WERI-Rb-1 (cell line): ENCODE data around the gene DYSF.
A peak's percentile ranks its signal among the peaks of the same experiment; 100 is the strongest.

ENCODE experiments used
- DNase-seq: peaks from one replicate; pipeline ENCODE4 v3.0.0-alpha.2; 2020
- H3K27ac ChIP-seq: fragments of 250-450 bp; sonication (Bioruptor Pico); 2 replicates; pipeline ENCODE4 v1.5.1; 2020; ENCODE audit warnings: mild to moderate bottlenecking, moderate library complexity
- H3K27me3 ChIP-seq: fragments of 250-450 bp; sonication (Bioruptor Pico); 2 replicates; pipeline ENCODE4 v1.5.1; 2021; ENCODE audit warnings: mild to moderate bottlenecking, low read depth, moderate library complexity; ENCODE audit not compliant: insufficient read depth, severe bottlenecking
- H3K36me3 ChIP-seq: fragments of 250-450 bp; sonication (Bioruptor Pico); 2 replicates; pipeline ENCODE4 v1.5.1; 2020; ENCODE audit warnings: mild to moderate bottlenecking, moderate library complexity
- H3K4me3 ChIP-seq: 2 replicates; pipeline ENCODE4 v1.5.1; 2011; ENCODE audit warnings: low read depth, mild to moderate bottlenecking, control low read depth, low read length
- H3K9me3 ChIP-seq: fragments of 250-450 bp; sonication (Bioruptor Pico); 2 replicates; pipeline ENCODE4 v1.5.1; 2021; ENCODE audit warnings: mild to moderate bottlenecking, moderate library complexity; ENCODE audit not compliant: severe bottlenecking
- TF ChIP-seq, protein P1 (sequence below): IDR thresholded peaks from 2 replicates; pipeline ENCODE4 v1.5.1; 2011; ENCODE audit warnings: low read depth, mild to moderate bottlenecking, control low read depth, inconsistent platforms, low read length

Gene DYSF

DNA sequence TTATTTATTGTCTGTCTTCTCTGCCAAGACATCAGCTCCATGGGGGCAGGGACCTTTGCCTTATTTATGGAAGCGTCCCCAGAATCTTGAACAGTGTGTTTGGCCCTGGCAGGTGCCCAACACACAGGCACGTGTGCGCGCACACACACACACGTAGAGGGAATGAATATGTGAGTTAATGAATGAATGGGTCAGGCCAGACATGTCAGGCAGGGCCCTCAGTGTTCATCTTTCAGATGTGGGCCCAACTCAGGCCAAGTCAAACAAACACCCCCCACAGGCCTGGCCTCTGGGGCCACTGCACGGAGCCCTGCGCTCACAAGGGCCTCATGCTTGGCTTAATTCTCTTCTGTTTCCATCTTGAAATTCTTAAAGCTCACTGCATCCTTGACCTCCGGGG lies 54.1 kb downstream of the DYSF start:
- TF ChIP-seq, protein P1, sequence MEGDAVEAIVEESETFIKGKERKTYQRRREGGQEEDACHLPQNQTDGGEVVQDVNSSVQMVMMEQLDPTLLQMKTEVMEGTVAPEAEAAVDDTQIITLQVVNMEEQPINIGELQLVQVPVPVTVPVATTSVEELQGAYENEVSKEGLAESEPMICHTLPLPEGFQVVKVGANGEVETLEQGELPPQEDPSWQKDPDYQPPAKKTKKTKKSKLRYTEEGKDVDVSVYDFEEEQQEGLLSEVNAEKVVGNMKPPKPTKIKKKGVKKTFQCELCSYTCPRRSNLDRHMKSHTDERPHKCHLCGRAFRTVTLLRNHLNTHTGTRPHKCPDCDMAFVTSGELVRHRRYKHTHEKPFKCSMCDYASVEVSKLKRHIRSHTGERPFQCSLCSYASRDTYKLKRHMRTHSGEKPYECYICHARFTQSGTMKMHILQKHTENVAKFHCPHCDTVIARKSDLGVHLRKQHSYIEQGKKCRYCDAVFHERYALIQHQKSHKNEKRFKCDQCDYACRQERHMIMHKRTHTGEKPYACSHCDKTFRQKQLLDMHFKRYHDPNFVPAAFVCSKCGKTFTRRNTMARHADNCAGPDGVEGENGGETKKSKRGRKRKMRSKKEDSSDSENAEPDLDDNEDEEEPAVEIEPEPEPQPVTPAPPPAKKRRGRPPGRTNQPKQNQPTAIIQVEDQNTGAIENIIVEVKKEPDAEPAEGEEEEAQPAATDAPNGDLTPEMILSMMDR = no peak
- Histone ChIP-seq H3K9me3 (no peaks in the 10 kb centered on the region), H3K27ac (no peak overlapping the region), H3K27me3 (no peaks in the 10 kb centered on the region), H3K36me3 (no peaks in the 10 kb centered on the region), H3K4me3 (no peak overlapping the region)
- DNase-seq = no peak

DNA sequence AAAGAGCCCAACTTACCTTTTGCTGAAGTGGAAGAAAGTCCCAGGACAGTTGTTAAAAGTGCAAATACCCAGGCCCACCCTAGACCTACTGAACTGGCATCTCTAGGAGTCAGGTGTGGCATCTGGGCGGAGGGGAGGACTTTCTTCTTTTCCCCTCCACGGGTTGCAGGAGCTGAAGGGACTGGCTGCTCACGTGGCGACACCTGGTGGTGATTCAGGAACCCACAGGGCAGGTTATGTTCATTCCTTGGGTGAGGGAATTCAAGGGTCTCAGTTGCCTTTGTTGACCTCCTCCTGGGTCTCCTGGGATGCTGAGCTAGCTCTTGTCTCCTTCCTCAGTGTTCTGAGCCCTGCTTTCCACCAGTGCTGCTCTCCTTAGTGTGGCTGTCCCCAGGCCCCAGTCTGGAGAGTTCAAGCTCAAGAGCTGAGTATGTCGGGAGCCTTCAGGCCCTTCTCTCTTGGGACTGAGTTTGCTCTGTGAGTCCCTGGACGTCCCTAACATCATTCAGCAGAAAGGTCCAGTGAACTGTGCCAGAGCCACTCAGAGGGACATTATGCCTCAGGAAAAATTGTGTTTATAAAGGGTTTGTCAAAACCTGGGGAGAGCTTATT lies 56.9 kb downstream of the DYSF start:
- no peaks in the 10 kb centered on the region for H3K9me3 ChIP-seq
- no peaks in the 10 kb centered on the region for H3K27me3 ChIP-seq
- H3K36me3 ChIP-seq = no peaks in the 10 kb centered on the region
- TF ChIP-seq, protein P1 = peak; percentile 99
- H3K27ac ChIP-seq = no peak overlapping the region
- no peak overlapping the region for H3K4me3 ChIP-seq
- peak; percentile 86 for DNase-seq

DNA sequence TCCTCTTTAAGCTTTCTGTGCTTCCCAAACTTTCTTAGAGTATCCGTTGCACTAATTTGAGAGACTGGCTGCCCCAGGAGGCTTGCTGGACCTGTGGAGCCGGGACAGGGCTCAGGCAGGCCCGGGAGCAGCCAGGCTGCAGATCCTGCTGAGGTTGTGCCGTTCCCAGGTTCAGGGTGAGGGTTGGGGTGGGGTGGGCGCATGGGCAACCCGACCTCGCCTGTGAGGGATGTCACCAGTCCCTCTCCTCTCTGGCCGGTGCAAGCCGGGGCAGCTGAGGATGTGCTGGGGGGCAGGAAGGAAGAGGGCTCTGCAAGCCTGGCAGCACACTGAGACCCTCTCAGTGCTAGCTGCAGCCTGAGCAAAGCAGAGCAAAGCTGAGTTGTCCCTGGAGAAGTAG lies 57.6 kb downstream of the DYSF start:
- Histone ChIP-seq H3K9me3 (no peaks in the 10 kb centered on the region), H3K27me3 (no peaks in the 10 kb centered on the region), H3K27ac (no peak overlapping the region), H3K36me3 (no peaks in the 10 kb centered on the region), H3K4me3 (no peak overlapping the region)
- DNase-seq = no peak
- TF ChIP-seq, protein P1 = no peak

DNA sequence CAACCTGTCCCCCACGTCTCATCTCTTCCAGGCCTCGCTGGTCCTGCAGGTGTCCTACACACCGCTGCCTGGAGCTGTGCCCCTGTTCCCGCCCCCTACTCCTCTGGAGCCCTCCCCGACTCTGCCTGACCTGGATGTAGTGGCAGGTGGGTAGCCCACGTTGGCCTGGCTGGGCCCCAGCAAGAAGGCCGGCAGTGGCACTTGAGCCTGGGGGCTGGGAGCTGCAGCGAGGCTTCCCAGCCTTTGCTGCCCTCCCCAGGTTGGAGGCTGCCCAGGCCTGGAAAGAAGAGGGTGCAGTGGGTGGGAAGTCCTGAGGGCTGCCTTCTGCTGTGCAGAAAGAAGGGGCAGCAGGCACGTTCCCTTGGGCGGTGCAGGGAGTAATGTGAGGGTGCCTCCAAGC lies 58.4 kb downstream of the DYSF start:
- TF ChIP-seq, protein P1 = no peak

DNA sequence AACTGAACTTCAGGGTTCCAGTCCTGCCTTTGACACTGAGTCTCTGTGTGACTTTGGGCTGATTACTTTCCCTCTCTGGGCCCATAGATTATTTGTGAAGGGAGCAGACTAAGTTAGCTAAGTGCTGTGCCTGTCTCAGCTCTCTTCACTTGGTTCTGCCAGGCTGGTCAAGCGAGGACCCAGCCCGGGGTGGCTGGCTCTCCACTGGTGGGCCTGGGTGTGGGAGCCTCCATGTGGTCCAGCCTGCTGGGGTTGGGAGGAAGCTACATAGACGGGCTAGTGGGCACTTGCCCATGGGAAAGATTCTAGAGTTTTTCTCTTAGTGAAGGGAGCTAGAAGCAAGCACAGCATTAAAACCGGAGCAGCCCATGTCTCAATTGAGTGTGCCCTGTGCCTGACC lies 59.0 kb downstream of the DYSF start:
- no peak overlapping the region for H3K27ac ChIP-seq
- no peaks in the 10 kb centered on the region for H3K36me3 ChIP-seq
- no peak for DNase-seq
- TF ChIP-seq, protein P1 = no peak
- no peaks in the 10 kb centered on the region for H3K9me3 ChIP-seq
- no peaks in the 10 kb centered on the region for H3K27me3 ChIP-seq
- H3K4me3 ChIP-seq = no peak overlapping the region

More for the DNA sequence above, 58.4 kb downstream of the DYSF start:
- Histone ChIP-seq H3K9me3 (no peaks in the 10 kb centered on the region), H3K27ac (no peak overlapping the region), H3K27me3 (no peaks in the 10 kb centered on the region), H3K36me3 (no peaks in the 10 kb centered on the region), H3K4me3 (no peak overlapping the region)
- DNase-seq = no peak

DNA sequence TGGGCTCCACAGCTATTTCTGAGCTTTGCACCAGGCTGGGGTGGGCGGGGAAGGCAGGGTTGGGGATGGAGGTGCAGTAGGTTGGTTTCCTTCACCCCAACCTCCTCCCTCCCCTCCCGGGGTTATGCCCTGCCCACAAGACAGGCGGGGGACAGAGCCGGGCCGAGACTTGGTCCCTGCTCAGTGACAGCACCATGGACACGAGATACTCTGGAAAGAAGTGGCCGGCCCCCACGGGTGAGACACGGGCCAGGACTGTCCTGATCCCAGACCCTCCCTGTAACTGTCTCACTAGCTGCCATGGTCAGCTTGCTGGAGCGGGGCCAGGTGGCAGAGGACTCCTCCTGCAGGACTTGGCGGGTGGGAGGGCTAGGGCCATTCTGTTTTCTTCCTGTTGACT lies 59.7 kb downstream of the DYSF start:
- Histone ChIP-seq H3K27ac (no peak overlapping the region), H3K36me3 (no peaks in the 10 kb centered on the region), H3K27me3 (no peaks in the 10 kb centered on the region), H3K9me3 (no peaks in the 10 kb centered on the region), H3K4me3 (no peak overlapping the region)
- no peak for DNase-seq
- TF ChIP-seq, protein P1 = no peak
